Fibroblast of lung (primary cell): ENCODE data around the gene DOP1B. TPM values are rescaled to one million over a fixed set of nuclear protein-coding genes. Genes with fewer than 3 reads are reported as not detected.

Source experiments
- DNase-seq, 2 donors: peaks; one replicate each; pipeline versions ENCODE4 v3.0.0 to v3.0.0-alpha.2; 2010; ENCODE audit warnings: low read depth in 2 of 2
- H2AFZ ChIP-seq: 2 replicates; pipeline ENCODE4 v1.5.1; 2012; ENCODE audit warnings: low read length, control low read depth, inconsistent platforms
- H3K27ac ChIP-seq: 2 replicates; pipeline ENCODE4 v1.5.1; 2011; ENCODE audit warnings: low read length, control low read depth; ENCODE audit not compliant: insufficient read depth
- H3K27me3 ChIP-seq: 2 replicates; pipeline ENCODE4 v1.5.1; 2011; ENCODE audit warnings: mild to moderate bottlenecking, low read length; ENCODE audit not compliant: control insufficient read depth, insufficient read depth
- H3K36me3 ChIP-seq: 2 replicates; pipeline ENCODE4 v1.5.1; 2011; ENCODE audit warnings: low read length; ENCODE audit not compliant: control insufficient read depth, insufficient read depth
- H3K4me1 ChIP-seq: 2 replicates; pipeline ENCODE4 v1.5.1; 2011; ENCODE audit warnings: low read length; ENCODE audit not compliant: control insufficient read depth, insufficient read depth; ENCODE audit errors: extremely low read depth
- H3K4me2 ChIP-seq: 2 replicates; pipeline ENCODE4 v1.5.1; 2011; ENCODE audit warnings: low read length, control low read depth; ENCODE audit not compliant: insufficient read depth; ENCODE audit errors: extremely low read depth
- H3K4me3 ChIP-seq, 4 experiments: fragments of 200-600 bp in 1 of 4; sonication (generic) in 1 of 4; replicated peaks in 1 of 4; 2 replicates each; pipeline ENCODE4 v1.5.1; 2011 to 2016; ENCODE audit warnings: low read length in 4 of 4, low read depth in 3 of 4, mild to moderate bottlenecking in 3 of 4, control low read depth in 2 of 4, inconsistent platforms in 1 of 4, mixed read lengths in 1 of 4; ENCODE audit not compliant: insufficient read depth in 1 of 4; ENCODE audit errors: control extremely low read depth in 1 of 4
- H3K79me2 ChIP-seq: 2 replicates; pipeline ENCODE4 v1.5.1; 2012; ENCODE audit warnings: mild to moderate bottlenecking, low read length, inconsistent platforms; ENCODE audit not compliant: control insufficient read depth, insufficient read depth
- H3K9ac ChIP-seq: 2 replicates; pipeline ENCODE4 v1.5.1; 2011; ENCODE audit warnings: mild to moderate bottlenecking, low read length, control low read depth; ENCODE audit not compliant: insufficient read depth
- H3K9me3 ChIP-seq: 2 replicates; pipeline ENCODE4 v1.5.1; 2012; ENCODE audit warnings: low read depth, low read length; ENCODE audit not compliant: control insufficient read depth, insufficient read depth
- H4K20me1 ChIP-seq: 2 replicates; pipeline ENCODE4 v1.5.1; 2011; ENCODE audit warnings: low read length; ENCODE audit not compliant: control insufficient read depth, insufficient read depth; ENCODE audit errors: extremely low read depth
- CTCF ChIP-seq, 2 donors: IDR thresholded peaks in 1 of 2; conservative IDR thresholded peaks in 1 of 2; 1 replicate in 1 of 2; 2 replicates in 1 of 2; pipeline ENCODE4 v1.5.1; 2011 to 2012; ENCODE audit warnings: low read length in 2 of 2, control low read depth in 1 of 2, inconsistent platforms in 1 of 2, low read depth in 1 of 2, mild to moderate bottlenecking in 1 of 2
- EZH2 ChIP-seq: IDR thresholded peaks from 2 replicates; pipeline ENCODE4 v1.5.1; 2012; ENCODE audit warnings: low read length, control low read depth, mild to moderate bottlenecking; ENCODE audit errors: missing control alignments
- polyA plus RNA-seq, 2 donors: library from polyadenylated mRNA; depleted of rRNA in 1 of 2; stranded (reverse) in 1 of 2; unstranded in 1 of 2; fragments of >200 nt; gene quantifications; 2 replicates each; pipeline ENCODE4 v1.2.1, GENCODE V29; 2011 to 2012; ENCODE audit warnings: missing spikeins in 1 of 2
- total RNA-seq: library from RNA; depleted of rRNA; stranded (reverse); fragments of >200 nt; gene quantifications from 2 replicates; pipeline ENCODE4 v1.2.1, GENCODE V29; 2014

Gene DOP1B
- total and polyA plus RNA-seq, 2 donors (not counting 1 experiment from before 2014, with no cell fraction given) = 6.1 to 18.3 TPM

- no peak for DNase-seq
- no peaks in the 10 kb centered on the region for H4K20me1 ChIP-seq
- no peak overlapping the region for H3K9ac ChIP-seq
- no peak overlapping the region for H3K4me2 ChIP-seq
- H3K27ac ChIP-seq = no peak overlapping the region
- H3K4me1 ChIP-seq = no peaks in the 10 kb centered on the region
- H3K4me3 ChIP-seq = no peak overlapping the region
- peaks cover 4% of the 10 kb centered on the region for H3K79me2 ChIP-seq
- H3K27me3 ChIP-seq = no peaks in the 10 kb centered on the region
- H2AFZ ChIP-seq = no peak overlapping the region
- H3K9me3 ChIP-seq = no peaks in the 10 kb centered on the region
- H3K36me3 ChIP-seq = peaks cover 2% of the 10 kb centered on the region
- TF ChIP-seq CTCF (conservative IDR thresholded peaks at IDR 0.05 in 1 of 2, IDR thresholded peaks at IDR 0.05 in 1 of 2; ENCODE audit: low read depth in 1 of 2, low read length in 2 of 2) = no peak
- TF ChIP-seq EZH2 = no peak
These were observed 8.7 kb downstream of the DOP1B start for GRCh38 chr21:36165356-36165755.

DNA sequence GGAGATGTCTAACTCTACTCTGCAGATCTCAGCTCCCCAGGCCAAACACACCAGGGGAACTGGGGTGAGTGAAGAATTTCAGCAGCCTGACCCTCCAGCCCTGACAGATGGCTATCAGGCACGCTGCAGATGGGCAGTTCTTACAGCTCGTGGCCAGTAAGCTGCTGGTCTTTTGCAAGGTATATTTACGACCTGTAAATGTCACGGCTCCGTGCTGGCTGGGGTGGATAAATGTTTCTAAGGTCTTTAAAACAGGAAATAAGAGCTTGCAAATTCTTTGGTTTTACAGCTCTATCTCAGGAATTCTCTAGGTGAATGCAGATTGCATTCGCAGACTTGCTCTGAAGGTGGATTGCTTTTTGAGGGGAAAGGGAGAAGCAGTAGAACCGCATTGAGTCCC lies 10.1 kb downstream of the DOP1B start:
- DNase-seq = no peak
- TF ChIP-seq EZH2 (no peak), CTCF (conservative IDR thresholded peaks at IDR 0.05 in 1 of 2, IDR thresholded peaks at IDR 0.05 in 1 of 2; ENCODE audit: low read depth in 1 of 2, low read length in 2 of 2) (no peak)
- H3K9ac ChIP-seq = no peak overlapping the region
- peaks cover 1% of the 10 kb centered on the region for H3K4me1 ChIP-seq
- no peak overlapping the region for H3K4me3 ChIP-seq
- H3K4me2 ChIP-seq = no peak overlapping the region
- H3K36me3 ChIP-seq = peaks cover 2% of the 10 kb centered on the region
- H3K9me3 ChIP-seq = no peaks in the 10 kb centered on the region
- peaks cover under 1% of the 10 kb centered on the region for H3K79me2 ChIP-seq
- H2AFZ ChIP-seq = no peak overlapping the region
- no peak overlapping the region for H3K27ac ChIP-seq
- no peaks in the 10 kb centered on the region for H4K20me1 ChIP-seq
- no peaks in the 10 kb centered on the region for H3K27me3 ChIP-seq

- no peak overlapping the region for H2AFZ ChIP-seq
- TF ChIP-seq CTCF (conservative IDR thresholded peaks at IDR 0.05 in 1 of 2, IDR thresholded peaks at IDR 0.05 in 1 of 2; ENCODE audit: low read depth in 1 of 2, low read length in 2 of 2) = no peak
- no peak for TF ChIP-seq EZH2
- no peak overlapping the region for H3K4me3 ChIP-seq
- no peak overlapping the region for H3K4me2 ChIP-seq
- no peak overlapping the region for H3K9ac ChIP-seq
- DNase-seq = no peak
- peaks cover 3% of the 10 kb centered on the region for H3K4me1 ChIP-seq
- peaks cover 2% of the 10 kb centered on the region for H3K36me3 ChIP-seq
- H3K79me2 ChIP-seq = no peaks in the 10 kb centered on the region
- H3K27ac ChIP-seq = no peak overlapping the region
- H4K20me1 ChIP-seq = no peaks in the 10 kb centered on the region
- H3K9me3 ChIP-seq = no peaks in the 10 kb centered on the region
- no peaks in the 10 kb centered on the region for H3K27me3 ChIP-seq
These were observed 10.9 kb downstream of the DOP1B start for GRCh38 chr21:36167541-36167940.
